Measurements from ENCODE around the gene SMIM28.
"Not testable (repeated sequence)": the region's sequence is repeated elsewhere in the genome, so short reads cannot be mapped to it uniquely, and the experiment has no call there.

The SMIM28 gene

GRCh38 chr6:138349891-138350290 lies 27.8 kb upstream of the SMIM28 start:
- no peak overlapping the region for H3K4me3 Mint-ChIP-seq
- no peaks in the 10 kb centered on the region for H3K36me3 Mint-ChIP-seq (ENCODE audit: low read depth)
- H3K27me3 Mint-ChIP-seq: peaks cover 25% of the 10 kb centered on the region
- H3K9me3 Mint-ChIP-seq: no peaks in the 10 kb centered on the region
- no peak overlapping the region for H3K27ac Mint-ChIP-seq
- H3K4me1 Mint-ChIP-seq (ENCODE audit: low read depth): no peaks in the 10 kb centered on the region

GRCh38 chr6:138357928-138358327 lies 19.8 kb upstream of the SMIM28 start:
- H3K27me3 Mint-ChIP-seq: peaks cover 9% of the 10 kb centered on the region
- no peak overlapping the region for H3K27ac Mint-ChIP-seq

GRCh38 chr6:138368684-138369083 lies 9.0 kb upstream of the SMIM28 start:
- H3K27me3 Mint-ChIP-seq: peaks cover 25% of the 10 kb centered on the region
- H3K4me3 Mint-ChIP-seq; H3K36me3 Mint-ChIP-seq (ENCODE audit: low read depth); H3K27ac Mint-ChIP-seq; H3K4me1 Mint-ChIP-seq (ENCODE audit: low read depth); H3K9me3 Mint-ChIP-seq: not testable (repeated sequence)

More at GRCh38 chr6:138357928-138358327, 19.8 kb upstream of the SMIM28 start:
- Mint-ChIP-seq H3K4me1 (ENCODE audit: low read depth) (no peaks in the 10 kb centered on the region), H3K9me3 (peaks cover 3% of the 10 kb centered on the region), H3K36me3 (ENCODE audit: low read depth) (no peaks in the 10 kb centered on the region), H3K4me3 (no peak overlapping the region)

GRCh38 chr6:138370631-138371451 lies 6.9 kb upstream of the SMIM28 start:
- Mint-ChIP-seq H3K27ac (no peak overlapping the region), H3K9me3 (no peaks in the 10 kb centered on the region), H3K4me3 (no peak overlapping the region), H3K4me1 (ENCODE audit: low read depth) (peaks cover 3% of the 10 kb centered on the region), H3K27me3 (peaks cover 10% of the 10 kb centered on the region), H3K36me3 (ENCODE audit: low read depth) (no peaks in the 10 kb centered on the region)

- Mint-ChIP-seq H3K27ac (no peak overlapping the region), H3K36me3 (ENCODE audit: low read depth) (no peaks in the 10 kb centered on the region), H3K4me3 (no peak overlapping the region), H3K4me1 (ENCODE audit: low read depth) (peaks cover 3% of the 10 kb centered on the region), H3K27me3 (peaks cover 9% of the 10 kb centered on the region), H3K9me3 (no peaks in the 10 kb centered on the region)
Observed at GRCh38 chr6:138371452-138371711, 6.3 kb upstream of the SMIM28 start.

- H3K36me3 Mint-ChIP-seq (ENCODE audit: low read depth): no peaks in the 10 kb centered on the region
- no peak overlapping the region for H3K27ac Mint-ChIP-seq
- H3K4me1 Mint-ChIP-seq (ENCODE audit: low read depth): peaks cover 3% of the 10 kb centered on the region
Observed at GRCh38 chr6:138371720-138372119, 6.0 kb upstream of the SMIM28 start.

GRCh38 chr6:138372711-138373463 lies 4.8 kb upstream of the SMIM28 start:
- Mint-ChIP-seq H3K27ac (no peak overlapping the region), H3K4me1 (ENCODE audit: low read depth) (peaks cover 3% of the 10 kb centered on the region), H3K9me3 (no peaks in the 10 kb centered on the region)

More at GRCh38 chr6:138371720-138372119, 6.0 kb upstream of the SMIM28 start:
- Mint-ChIP-seq H3K4me3 (no peak overlapping the region), H3K27me3 (peaks cover 6% of the 10 kb centered on the region), H3K9me3 (no peaks in the 10 kb centered on the region)

GRCh38 chr6:138374230-138374629 lies 3.5 kb upstream of the SMIM28 start:
- peaks cover 3% of the 10 kb centered on the region for H3K4me1 Mint-ChIP-seq (ENCODE audit: low read depth)
- no peaks in the 10 kb centered on the region for H3K36me3 Mint-ChIP-seq (ENCODE audit: low read depth)
- no peaks in the 10 kb centered on the region for H3K9me3 Mint-ChIP-seq
- H3K27me3 Mint-ChIP-seq: no peaks in the 10 kb centered on the region
- H3K4me3 Mint-ChIP-seq: no peak overlapping the region
- H3K27ac Mint-ChIP-seq: no peak overlapping the region

More at GRCh38 chr6:138372711-138373463, 4.8 kb upstream of the SMIM28 start:
- Mint-ChIP-seq H3K36me3 (ENCODE audit: low read depth) (no peaks in the 10 kb centered on the region), H3K4me3 (no peak overlapping the region), H3K27me3 (no peaks in the 10 kb centered on the region)

- H3K4me3 Mint-ChIP-seq: no peak overlapping the region
Observed at GRCh38 chr6:138374815-138375214, 2.9 kb upstream of the SMIM28 start.

GRCh38 chr6:138377042-138377441 lies 663 bp upstream of the SMIM28 start:
- no peaks in the 10 kb centered on the region for H3K9me3 Mint-ChIP-seq

More at GRCh38 chr6:138374815-138375214, 2.9 kb upstream of the SMIM28 start:
- H3K9me3 Mint-ChIP-seq: no peaks in the 10 kb centered on the region
- no peak overlapping the region for H3K27ac Mint-ChIP-seq
- no peaks in the 10 kb centered on the region for H3K36me3 Mint-ChIP-seq (ENCODE audit: low read depth)
- peaks cover 3% of the 10 kb centered on the region for H3K4me1 Mint-ChIP-seq (ENCODE audit: low read depth)
- no peaks in the 10 kb centered on the region for H3K27me3 Mint-ChIP-seq

GRCh38 chr6:138378463-138378862 lies 758 bp downstream of the SMIM28 start:
- Mint-ChIP-seq H3K36me3 (ENCODE audit: low read depth) (no peaks in the 10 kb centered on the region), H3K27ac (no peak overlapping the region), H3K4me3 (no peak overlapping the region), H3K27me3 (no peaks in the 10 kb centered on the region), H3K4me1 (ENCODE audit: low read depth) (no peaks in the 10 kb centered on the region), H3K9me3 (no peaks in the 10 kb centered on the region)

More at GRCh38 chr6:138377042-138377441, 663 bp upstream of the SMIM28 start:
- no peaks in the 10 kb centered on the region for H3K36me3 Mint-ChIP-seq (ENCODE audit: low read depth)
- H3K27ac Mint-ChIP-seq: no peak overlapping the region
- peaks cover 3% of the 10 kb centered on the region for H3K4me1 Mint-ChIP-seq (ENCODE audit: low read depth)
- no peak overlapping the region for H3K4me3 Mint-ChIP-seq
- no peaks in the 10 kb centered on the region for H3K27me3 Mint-ChIP-seq

- Mint-ChIP-seq H3K27me3 (peaks cover 1% of the 10 kb centered on the region), H3K27ac (no peak overlapping the region), H3K4me3 (no peak overlapping the region), H3K9me3 (no peaks in the 10 kb centered on the region), H3K36me3 (ENCODE audit: low read depth) (no peaks in the 10 kb centered on the region), H3K4me1 (ENCODE audit: low read depth) (no peaks in the 10 kb centered on the region)
Observed at GRCh38 chr6:138382498-138383265, 5.0 kb downstream of the SMIM28 start.

- Mint-ChIP-seq H3K4me1 (ENCODE audit: low read depth) (no peaks in the 10 kb centered on the region), H3K27me3 (peaks cover 8% of the 10 kb centered on the region), H3K36me3 (ENCODE audit: low read depth) (no peaks in the 10 kb centered on the region), H3K9me3 (no peaks in the 10 kb centered on the region), H3K4me3 (no peak overlapping the region), H3K27ac (no peak overlapping the region)
Observed at GRCh38 chr6:138383776-138384175, 6.1 kb downstream of the SMIM28 start.

GRCh38 chr6:138386897-138387296 lies 9.2 kb downstream of the SMIM28 start:
- Mint-ChIP-seq H3K27me3 (peaks cover 13% of the 10 kb centered on the region), H3K4me3 (no peak overlapping the region), H3K9me3 (no peaks in the 10 kb centered on the region)

More at GRCh38 chr6:138386897-138387296, 9.2 kb downstream of the SMIM28 start:
- Mint-ChIP-seq H3K36me3 (ENCODE audit: low read depth) (no peaks in the 10 kb centered on the region), H3K27ac (no peak overlapping the region), H3K4me1 (ENCODE audit: low read depth) (no peaks in the 10 kb centered on the region)
